Measurements from ENCODE around the gene LAIR2. TPM values are rescaled to one million over a fixed set of nuclear protein-coding genes. Genes with fewer than 3 reads are reported as not detected.
"Not testable (repeated sequence)": the region's sequence is repeated elsewhere in the genome, so short reads cannot be mapped to it uniquely, and the experiment has no call there.

The LAIR2 gene
- total RNA-seq, 1 experiment from 2014 or later, result not detected

DNA sequence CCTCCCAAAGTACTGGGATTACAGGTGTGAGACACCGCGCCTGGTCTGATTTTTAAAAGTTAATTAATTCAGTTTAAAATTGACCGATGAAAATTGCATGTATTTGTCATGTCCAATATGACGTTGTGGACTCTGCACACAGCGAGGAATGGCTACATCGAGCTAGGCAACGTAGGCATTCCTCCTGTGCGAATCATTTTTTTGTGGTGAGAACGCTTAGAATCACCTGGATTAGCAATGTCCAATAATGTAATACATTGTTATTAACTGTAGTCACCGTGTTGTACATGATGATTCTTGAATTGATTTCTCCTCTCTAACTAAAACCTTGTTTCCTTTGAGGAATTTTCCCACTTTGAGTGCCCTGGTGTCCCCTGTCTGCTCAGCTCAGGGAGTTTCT is 3.4 kb downstream of the LAIR2 start:
- Histone ChIP-seq H3K9me3 (ENCODE audit: control insufficient read depth in 1 of 2, insufficient read depth in 1 of 2, low read depth in 1 of 2, low read length in 2 of 2) (no peaks in the 10 kb centered on the region), H3K9ac (ENCODE audit: low read length) (no peak overlapping the region), H3K4me2 (ENCODE audit: low read length) (peak overlapping the region; percentile 28; the same call in 1 of the 2 replicates), H2AFZ (ENCODE audit: low read depth, low read length, poor library complexity, severe bottlenecking) (no peak overlapping the region), H3K9me2 (ENCODE audit: insufficient read depth) (no peaks in the 10 kb centered on the region), H3K79me2 (ENCODE audit: insufficient read depth, low read length) (no peaks in the 10 kb centered on the region), H3K4me1 (ENCODE audit: control insufficient read depth in 1 of 2, insufficient read depth in 2 of 2, low read length in 2 of 2) (peaks cover 0 to 8% of the 10 kb centered on the region in 2 experiments; a peak in 2 of 4 replicates), H3K36me3 (ENCODE audit: control insufficient read depth in 1 of 2, insufficient read depth in 2 of 2, low read length in 2 of 2) (no peaks in the 10 kb centered on the region), H3K4me3 (replicated peaks in 1 of 2; ENCODE audit: low read depth in 1 of 2, low read length in 2 of 2) (no peak overlapping the region), H3K27ac (ENCODE audit: low read depth, low read length) (no peak overlapping the region), H4K20me1 (ENCODE audit: insufficient read depth) (no peaks in the 10 kb centered on the region), H3K27me3 (ENCODE audit: insufficient read depth, low read length) (no peaks in the 10 kb centered on the region)
- TF ChIP-seq POLR2AphosphoS5 (IDR thresholded peaks at IDR 0.05; ENCODE audit: low read depth, low read length), result no peak
- TF ChIP-seq SIN3A (IDR thresholded peaks at IDR 0.05; ENCODE audit: low read depth), result no peak
- no peak for TF ChIP-seq EZH2 (IDR thresholded peaks at IDR 0.05)
- TF ChIP-seq CBX3 (IDR thresholded peaks at IDR 0.05; ENCODE audit: low read depth), result no peak
- no peak for TF ChIP-seq ZFX (IDR thresholded peaks at IDR 0.05)
- TF ChIP-seq, protein P1, sequence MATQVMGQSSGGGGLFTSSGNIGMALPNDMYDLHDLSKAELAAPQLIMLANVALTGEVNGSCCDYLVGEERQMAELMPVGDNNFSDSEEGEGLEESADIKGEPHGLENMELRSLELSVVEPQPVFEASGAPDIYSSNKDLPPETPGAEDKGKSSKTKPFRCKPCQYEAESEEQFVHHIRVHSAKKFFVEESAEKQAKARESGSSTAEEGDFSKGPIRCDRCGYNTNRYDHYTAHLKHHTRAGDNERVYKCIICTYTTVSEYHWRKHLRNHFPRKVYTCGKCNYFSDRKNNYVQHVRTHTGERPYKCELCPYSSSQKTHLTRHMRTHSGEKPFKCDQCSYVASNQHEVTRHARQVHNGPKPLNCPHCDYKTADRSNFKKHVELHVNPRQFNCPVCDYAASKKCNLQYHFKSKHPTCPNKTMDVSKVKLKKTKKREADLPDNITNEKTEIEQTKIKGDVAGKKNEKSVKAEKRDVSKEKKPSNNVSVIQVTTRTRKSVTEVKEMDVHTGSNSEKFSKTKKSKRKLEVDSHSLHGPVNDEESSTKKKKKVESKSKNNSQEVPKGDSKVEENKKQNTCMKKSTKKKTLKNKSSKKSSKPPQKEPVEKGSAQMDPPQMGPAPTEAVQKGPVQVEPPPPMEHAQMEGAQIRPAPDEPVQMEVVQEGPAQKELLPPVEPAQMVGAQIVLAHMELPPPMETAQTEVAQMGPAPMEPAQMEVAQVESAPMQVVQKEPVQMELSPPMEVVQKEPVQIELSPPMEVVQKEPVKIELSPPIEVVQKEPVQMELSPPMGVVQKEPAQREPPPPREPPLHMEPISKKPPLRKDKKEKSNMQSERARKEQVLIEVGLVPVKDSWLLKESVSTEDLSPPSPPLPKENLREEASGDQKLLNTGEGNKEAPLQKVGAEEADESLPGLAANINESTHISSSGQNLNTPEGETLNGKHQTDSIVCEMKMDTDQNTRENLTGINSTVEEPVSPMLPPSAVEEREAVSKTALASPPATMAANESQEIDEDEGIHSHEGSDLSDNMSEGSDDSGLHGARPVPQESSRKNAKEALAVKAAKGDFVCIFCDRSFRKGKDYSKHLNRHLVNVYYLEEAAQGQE (IDR thresholded peaks at IDR 0.05; ENCODE audit: low read depth), result no peak
- no peak for TF ChIP-seq ELF1 (IDR thresholded peaks at IDR 0.05; ENCODE audit: borderline replicate concordance, low read depth)
- TF ChIP-seq RAD21 (IDR thresholded peaks at IDR 0.05; ENCODE audit: low read depth), result no peak
- BruUV-seq (replicated peaks), result no TSS peak
- no peak for ATAC-seq
- RAD21 ChIA-PET (ENCODE audit: low non-redundant PET in 1 of 2, low total read pairs in 2 of 2, uncharacterized antibody in 2 of 2, unreplicated experiment in 2 of 2), result no interaction called here
- DNase-seq (ENCODE audit: low read depth, low spot score), result no peak
- POLR2A ChIA-PET, result no interaction called here
- intact Hi-C loops (cut with micrococcal nuclease), result no loop called here
- CTCF ChIA-PET, result interaction anchor here (0.6 kb wide), 1 partner anchor 239 kb away, joined by 7 read pairs; no protein-coding TSS in a partner anchor

DNA sequence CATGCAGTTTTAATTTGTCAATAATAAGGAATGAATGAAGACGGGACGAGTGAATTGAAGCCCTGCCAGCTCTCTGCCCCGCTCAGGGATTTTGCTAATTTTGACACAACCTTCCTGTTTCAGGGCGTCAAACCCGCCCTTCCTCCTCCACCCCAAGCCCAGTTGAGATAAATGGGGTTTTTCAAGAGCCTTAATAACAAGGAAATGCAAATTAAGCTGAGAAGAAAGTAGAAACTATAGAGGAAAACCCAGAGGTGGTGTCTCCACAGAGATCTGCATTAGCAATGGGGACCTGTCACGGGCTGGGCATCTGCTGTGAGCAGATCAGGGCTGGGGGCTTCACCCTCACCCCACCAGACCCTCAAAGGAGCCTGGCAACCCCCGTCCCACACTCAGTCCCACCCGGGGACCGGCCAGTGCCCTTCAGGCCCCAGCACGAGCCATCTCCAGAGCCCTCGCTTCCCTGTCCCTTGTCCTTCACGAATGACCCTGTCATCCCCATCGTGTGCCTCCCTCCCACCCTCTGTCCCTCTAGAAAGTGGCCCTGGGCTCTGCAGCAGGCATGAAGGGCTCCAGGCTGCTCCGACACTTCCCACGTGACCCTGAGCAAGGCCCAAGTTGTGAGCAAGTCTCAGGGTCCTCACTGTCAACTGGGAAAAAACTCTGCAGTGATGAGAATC is 4.5 kb downstream of the LAIR2 start:
- H3K4me3 ChIP-seq (replicated peaks in 1 of 2; ENCODE audit: low read depth in 1 of 2, low read length in 2 of 2); BruUV-seq (replicated peaks); intact Hi-C loops (cut with micrococcal nuclease); POLR2A ChIA-PET; H3K79me2 ChIP-seq (ENCODE audit: insufficient read depth, low read length); H3K4me1 ChIP-seq (ENCODE audit: control insufficient read depth in 1 of 2, insufficient read depth in 2 of 2, low read length in 2 of 2); H3K27me3 ChIP-seq (ENCODE audit: insufficient read depth, low read length); H3K9me2 ChIP-seq (ENCODE audit: insufficient read depth); RAD21 ChIA-PET (ENCODE audit: low non-redundant PET in 1 of 2, low total read pairs in 2 of 2, uncharacterized antibody in 2 of 2, unreplicated experiment in 2 of 2); H3K4me2 ChIP-seq (ENCODE audit: low read length); H3K9ac ChIP-seq (ENCODE audit: low read length); H2AFZ ChIP-seq (ENCODE audit: low read depth, low read length, poor library complexity, severe bottlenecking); H4K20me1 ChIP-seq (ENCODE audit: insufficient read depth); H3K36me3 ChIP-seq (ENCODE audit: control insufficient read depth in 1 of 2, insufficient read depth in 2 of 2, low read length in 2 of 2); CTCF ChIA-PET; H3K27ac ChIP-seq (ENCODE audit: low read depth, low read length); H3K9me3 ChIP-seq (ENCODE audit: control insufficient read depth in 1 of 2, insufficient read depth in 1 of 2, low read depth in 1 of 2, low read length in 2 of 2); DNase-seq (ENCODE audit: low read depth, low spot score); ATAC-seq: not testable (repeated sequence)

All from HCT116 (cell line).